AG04449 (cell line): ENCODE results near the gene C6.

ENCODE experiments used
- CTCF ChIA-PET: fragments of 350-600 bp; formaldehyde crosslinking; extraction: SDS; loops from one replicate; lab custom pipeline; 2021; ENCODE audit warnings: antibody characterized with exemption; lab: Yijun Ruan, JAX
- POLR2A ChIA-PET: fragments of 400-600, 350-600 bp; formaldehyde crosslinking; extraction: SDS; loops from one replicate; lab custom pipeline; 2020; ENCODE audit warnings: antibody characterized with exemption, inconsistent platforms; lab: Yijun Ruan, JAX
- DNase-seq: peaks from one replicate; pipeline ENCODE4 v3.0.0-alpha.2; 2010; ENCODE audit warnings: low read depth, low spot score
- H3K4me3 ChIP-seq: 2 replicates; pipeline ENCODE4 v1.5.1; 2011; ENCODE audit warnings: low read depth, mild to moderate bottlenecking, control low read depth, low read length
- CTCF ChIP-seq: IDR thresholded peaks from one replicate; pipeline ENCODE4 v1.5.1; 2011; ENCODE audit warnings: mild to moderate bottlenecking, moderate library complexity, low read length, control low read depth, inconsistent platforms; ENCODE audit not compliant: insufficient read depth; ENCODE audit errors: missing control alignments

C6 gene

GRCh38 chr5:41181691-41182564 lies 31.4 kb downstream of the C6 start:
- TF ChIP-seq CTCF, result no peak
- H3K4me3 ChIP-seq, result no peak overlapping the region
- ChIA-PET POLR2A (no interaction called here), CTCF (no interaction called here)
- DNase-seq, result no peak

GRCh38 chr5:41176952-41177351 lies 36.4 kb downstream of the C6 start:
- CTCF ChIA-PET, result no interaction called here
- DNase-seq, result no peak
- H3K4me3 ChIP-seq, result no peak overlapping the region
- POLR2A ChIA-PET, result no interaction called here
- no peak for TF ChIP-seq CTCF

GRCh38 chr5:41172012-41172411 lies 41.3 kb downstream of the C6 start:
- no peak overlapping the region for H3K4me3 ChIP-seq
- DNase-seq, result no peak
- ChIA-PET POLR2A (no interaction called here), CTCF (no interaction called here)
- no peak for TF ChIP-seq CTCF

GRCh38 chr5:41161271-41161670 lies 52.1 kb downstream of the C6 start:
- POLR2A ChIA-PET, result interaction anchor here (0.6 kb wide), 1 partner anchor 23 kb away, joined by 3 read pairs; no protein-coding TSS in a partner anchor
- no peak overlapping the region for H3K4me3 ChIP-seq
- CTCF ChIA-PET, result no interaction called here
- DNase-seq, result peak; percentile 26
- TF ChIP-seq CTCF, result no peak

- TF ChIP-seq CTCF, result no peak
- no peak for DNase-seq
- ChIA-PET CTCF (no interaction called here), POLR2A (no interaction called here)
- no peak overlapping the region for H3K4me3 ChIP-seq
These were observed 55.9 kb downstream of the C6 start for GRCh38 chr5:41157272-41157894.

DNA sequence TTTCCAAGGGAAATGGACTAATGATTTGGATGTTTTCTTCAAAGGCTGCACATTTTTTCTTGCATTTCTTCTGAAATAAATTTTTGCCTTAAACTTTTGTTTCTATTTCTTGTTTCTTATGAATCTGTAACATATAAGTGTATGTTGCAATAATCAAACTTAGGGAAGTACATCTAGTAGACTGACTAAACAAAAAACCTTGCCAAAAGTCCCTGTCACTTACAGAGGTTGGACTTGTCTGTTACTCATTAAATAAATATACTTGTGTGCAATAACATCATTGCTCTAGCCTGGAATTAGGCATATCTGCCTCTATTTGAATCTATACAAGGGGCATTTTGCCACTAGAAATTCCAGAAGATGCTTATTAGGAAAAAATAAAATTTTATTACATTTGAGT lies 56.6 kb downstream of the C6 start:
- POLR2A ChIA-PET, result no interaction called here
- CTCF ChIA-PET, result no interaction called here

More for the DNA sequence above, 56.6 kb downstream of the C6 start:
- peak; percentile 29 for DNase-seq
- H3K4me3 ChIP-seq, result no peak overlapping the region
- no peak for TF ChIP-seq CTCF
